GM12878 (cell line): ENCODE measurements around the gene ATF7IP. TPM values are rescaled to one million over a fixed set of nuclear protein-coding genes. Genes with fewer than 3 reads are reported as not detected.

Experiments used
- ATF7 ChIP-seq: fragments of 450-650 bp; IDR thresholded peaks from 2 replicates; pipeline ENCODE4 v1.6.1; 2016; ENCODE audit warnings: low read depth, mild to moderate bottlenecking
- BACH1 ChIP-seq: fragments of 450-650 bp; IDR thresholded peaks from 2 replicates; pipeline ENCODE4 v1.6.1; 2017; ENCODE audit warnings: mild to moderate bottlenecking, borderline replicate concordance
- BRCA1 ChIP-seq: IDR thresholded peaks from 2 replicates; pipeline ENCODE4 v1.6.1; 2011; ENCODE audit warnings: low read depth, low read length, improper control_type of control experiment
- CBX3 ChIP-seq: fragments of 200-600 bp; sonication (generic); IDR thresholded peaks from 2 replicates; pipeline ENCODE4 v1.6.1; 2016; ENCODE audit warnings: low read depth, borderline replicate concordance
- CREM ChIP-seq: IDR thresholded peaks from 2 replicates; pipeline ENCODE4 v1.6.1; 2014; ENCODE audit warnings: antibody characterized with exemption, low read depth
- DPF2 ChIP-seq: fragments of 450-650 bp; IDR thresholded peaks from 2 replicates; pipeline ENCODE4 v1.6.1; 2017; ENCODE audit warnings: mild to moderate bottlenecking
- E2F8 ChIP-seq: fragments of 450-650 bp; IDR thresholded peaks from 2 replicates; pipeline ENCODE4 v1.6.1; 2018; ENCODE audit warnings: mild to moderate bottlenecking, low read depth, moderate library complexity; ENCODE audit not compliant: partially characterized antibody
- EZH2 ChIP-seq: IDR thresholded peaks from 2 replicates; pipeline ENCODE4 v1.6.1; 2012; ENCODE audit warnings: low read depth, mild to moderate bottlenecking, control low read depth, inconsistent platforms, low read length, borderline replicate concordance; ENCODE audit not compliant: control insufficient read depth
- GABPA ChIP-seq: IDR thresholded peaks from 2 replicates; pipeline ENCODE4 v1.6.1; 2014; ENCODE audit warnings: antibody characterized with exemption, low read depth, mild to moderate bottlenecking, inconsistent platforms
- IKZF1 ChIP-seq: fragments of 450-650 bp; conservative IDR thresholded peaks from 2 replicates; pipeline ENCODE4 v1.6.1; 2017; ENCODE audit warnings: antibody characterized with exemption, mild to moderate bottlenecking
- LARP7 ChIP-seq: fragments of 450-650 bp; IDR thresholded peaks from 2 replicates; pipeline ENCODE4 v1.6.1; 2017; ENCODE audit warnings: mild to moderate bottlenecking
- NR2C1 ChIP-seq: fragments of 450-650 bp; IDR thresholded peaks from 2 replicates; pipeline ENCODE4 v1.6.1; 2017; ENCODE audit warnings: antibody characterized with exemption, mild to moderate bottlenecking, moderate library complexity
- NR2F1 ChIP-seq: fragments of 450-650 bp; conservative IDR thresholded peaks from 2 replicates; pipeline ENCODE4 v1.6.1; 2017; ENCODE audit warnings: mild to moderate bottlenecking
- SKIL ChIP-seq: fragments of 450-650 bp; IDR thresholded peaks from 2 replicates; pipeline ENCODE4 v1.6.1; 2017; ENCODE audit warnings: mild to moderate bottlenecking, low read depth, inconsistent platforms; ENCODE audit not compliant: poor library complexity, severe bottlenecking
- SUZ12 ChIP-seq: fragments of 200-600 bp; sonication (generic); IDR thresholded peaks from one replicate; pipeline ENCODE4 v1.6.1; 2018; ENCODE audit warnings: antibody characterized with exemption, mild to moderate bottlenecking; ENCODE audit not compliant: unreplicated experiment
- TBL1XR1 ChIP-seq: IDR thresholded peaks from 2 replicates; pipeline ENCODE4 v1.6.1; 2012; ENCODE audit warnings: low read depth, low read length, improper control_type of control experiment
- TCF3 ChIP-seq: IDR thresholded peaks from 2 replicates; pipeline ENCODE4 v1.6.1; 2012; ENCODE audit warnings: low read depth, mild to moderate bottlenecking, low read length, borderline replicate concordance; ENCODE audit not compliant: insufficient read depth
- USF2 ChIP-seq: IDR thresholded peaks from 2 replicates; pipeline ENCODE4 v1.6.1; 2011; ENCODE audit warnings: low read depth, low read length, improper control_type of control experiment, borderline replicate concordance
- ZBTB40 ChIP-seq: fragments of 450-650 bp; IDR thresholded peaks from 2 replicates; pipeline ENCODE4 v1.6.1; 2016; ENCODE audit warnings: mild to moderate bottlenecking, moderate library complexity, borderline replicate concordance
- polyA plus RNA-seq, 11 experiments: library from polyadenylated mRNA; depleted of rRNA in 4 of 11; unstranded in 6 of 11; stranded (reverse) in 5 of 11; fragments of >200 nt; fragmentation: Nextera tagmentation in 4 of 11; fragmentation: Illumina TruSeq in 1 of 11; extraction: Ambion mirVana in 4 of 11; extraction: Trizol in 1 of 11; gene quantifications; 1 replicate in 1 of 11; 2 replicates in 10 of 11; pipeline versions ENCODE4 v1.2.1 to v1.2.3, GENCODE V29; 2011 to 2016; ENCODE audit warnings: inconsistent platforms in 2 of 11, missing spikeins in 2 of 11, low read depth in 1 of 11
- total RNA-seq, 4 experiments: library from RNA; depleted of rRNA in 3 of 4; stranded (reverse); fragments of >200 nt in 3 of 4; fragmentation: Illumina TruSeq in 1 of 4; extraction: Trizol in 1 of 4; gene quantifications; 2 replicates each; pipeline versions ENCODE4 v1.2.1 to v1.2.3, GENCODE V29; 2013 to 2021

ATF7IP gene
- total and polyA plus RNA-seq, 10 of the 15 experiments (the other 5 are each of a cell fraction or from before 2014, with no cell fraction given) = 6.2 to 66.6 (median 29.3) TPM

GRCh38 chr12:14362352-14362751 is 3.1 kb upstream of the ATF7IP start (continued):
- TF ChIP-seq ZBTB40 (no peak; the same call in 1 of the 2 replicates), BACH1 (no peak; the same call in 1 of the 2 replicates), DPF2 (peak; percentile 41; the same call in 1 of the 2 replicates), E2F8 (no peak), CBX3 (no peak), USF2 (no peak), LARP7 (no peak), BRCA1 (no peak), NR2C1 (peak; percentile 55; the same call in 1 of the 2 replicates), CREM (peak; percentile 83; the same call in 1 of the 2 replicates), SUZ12 (no peak), EZH2 (no peak), TBL1XR1 (peak; percentile 78; the same call in 1 of the 2 replicates), IKZF1 (peak; percentile 74), ATF7 (peak; percentile 97), SKIL (peak; percentile 63), TCF3 (no peak), GABPA (peak; percentile 56; the same call in 1 of the 2 replicates), NR2F1 (peak; percentile 93)
